Dedifferentiated amniotic fluid mesenchymal stem cell (primary cell): ENCODE data around the gene FAM47A.

Experiments used
- DNase-seq: peaks from one replicate; pipeline ENCODE4 v3.0.0-alpha.2; 2016; ENCODE audit errors: extremely low spot score

Gene FAM47A

GRCh38 chrX:34132028-34132427 is at the start of gene FAM47A:
TSS of gene FAM47A (minus strand) at chrX:34132314. CDS start at chrX:34132278, 36 bp downstream.
- DNase-seq = no peak

- no peak for DNase-seq
These were observed 15.2 kb upstream of the FAM47A start for GRCh38 chrX:34147345-34147744.

GRCh38 chrX:34146906-34147305 is 14.8 kb upstream of the FAM47A start:
- no peak for DNase-seq

- no peak for DNase-seq
These were observed 12.1 kb upstream of the FAM47A start for GRCh38 chrX:34144246-34144645.

- no peak for DNase-seq
These were observed 8.7 kb upstream of the FAM47A start for GRCh38 chrX:34140816-34141215.

- no peak for DNase-seq
These were observed 952 bp downstream of the FAM47A start for GRCh38 chrX:34130980-34131744.

- DNase-seq = no peak
These were observed 1.6 kb downstream of the FAM47A start for GRCh38 chrX:34130501-34130900.

GRCh38 chrX:34126011-34126410 is 6.1 kb downstream of the FAM47A start:
- no peak for DNase-seq

- DNase-seq = no peak
These were observed 13.0 kb downstream of the FAM47A start for GRCh38 chrX:34119122-34119521.

GRCh38 chrX:34112459-34112858 is 19.7 kb downstream of the FAM47A start:
- no peak for DNase-seq
